Prostate gland (tissue), 2 donors: Measurements from ENCODE around the gene GPC2. TPM values are rescaled to one million over a fixed set of nuclear protein-coding genes. Genes with fewer than 3 reads are reported as not detected.
A peak's percentile ranks its signal among the peaks of the same experiment; 100 is the strongest.
"Not testable (repeated sequence)": the region's sequence is repeated elsewhere in the genome, so short reads cannot be mapped to it uniquely, and the experiment has no call there.

Experiments used
- DNase-seq: peaks from one replicate; pipeline ENCODE4 v3.0.0-alpha.2; 2019; ENCODE audit warnings: low spot score
- H3K27ac ChIP-seq, 2 donors: fragments of 200-600 bp; sonication (generic); 2 replicates each; pipeline ENCODE4 v1.5.1; 2017 to 2019
- H3K27me3 ChIP-seq: fragments of 200-600 bp; sonication (generic); replicated peaks from 2 replicates; pipeline ENCODE4 v1.5.1; 2019; ENCODE audit not compliant: insufficient read depth
- H3K36me3 ChIP-seq, 2 donors: fragments of 200-600 bp; sonication (generic); 1 replicate in 1 of 2; 2 replicates in 1 of 2; pipeline versions ENCODE4 v1.5.1 to v1.8.1; 2017 to 2019
- H3K4me1 ChIP-seq: fragments of 200-600 bp; sonication (generic); replicated peaks from 2 replicates; pipeline ENCODE4 v1.5.1; 2019
- H3K4me3 ChIP-seq, 2 donors: fragments of 200-600 bp; sonication (generic); 2 replicates each; pipeline ENCODE4 v1.5.1; 2017 to 2019
- H3K9me3 ChIP-seq: fragments of 200-600 bp; sonication (generic); 2 replicates; pipeline ENCODE4 v1.5.1; 2017
- CTCF ChIP-seq, 4 experiments: fragments of 200-600 bp in 2 of 4; fragments of 450-650 bp in 2 of 4; sonication (generic) in 2 of 4; IDR thresholded peaks; 1 replicate in 3 of 4; 2 replicates in 1 of 4; pipeline ENCODE4 v1.5.1; 2016 to 2019; ENCODE audit warnings: antibody characterized with exemption in 4 of 4, mild to moderate bottlenecking in 2 of 4, moderate library complexity in 2 of 4
- POLR2A ChIP-seq: fragments of 450-650 bp; IDR thresholded peaks from one replicate; pipeline ENCODE4 v1.6.1; 2016; ENCODE audit warnings: antibody characterized with exemption, mild to moderate bottlenecking
- POLR2AphosphoS5 ChIP-seq: sonication (generic); formaldehyde crosslinking; IDR thresholded peaks from one replicate; pipeline ENCODE4 v1.6.1; 2017; ENCODE audit warnings: antibody characterized with exemption
- WGBS: methylation state at CpG from one replicate; pipeline ENCODE4 v1.1.5; 2018; 5-methylcytosine and 5-hydroxymethylcytosine counted together
- intact Hi-C: fragments of 100-400 bp; cut with DNase I; formaldehyde crosslinking; loops from one replicate; pipeline ENCODE4 v1.14.2; 2022
- total RNA-seq, 2 donors: library from RNA; depleted of rRNA; stranded (reverse); fragments of >200 nt; gene quantifications; one replicate each; pipeline ENCODE4 v1.1.0, GENCODE V29; 2016

GPC2 gene
- total RNA-seq, 2 donors from 2014 or later = 1.7 to 2.8 TPM

DNA sequence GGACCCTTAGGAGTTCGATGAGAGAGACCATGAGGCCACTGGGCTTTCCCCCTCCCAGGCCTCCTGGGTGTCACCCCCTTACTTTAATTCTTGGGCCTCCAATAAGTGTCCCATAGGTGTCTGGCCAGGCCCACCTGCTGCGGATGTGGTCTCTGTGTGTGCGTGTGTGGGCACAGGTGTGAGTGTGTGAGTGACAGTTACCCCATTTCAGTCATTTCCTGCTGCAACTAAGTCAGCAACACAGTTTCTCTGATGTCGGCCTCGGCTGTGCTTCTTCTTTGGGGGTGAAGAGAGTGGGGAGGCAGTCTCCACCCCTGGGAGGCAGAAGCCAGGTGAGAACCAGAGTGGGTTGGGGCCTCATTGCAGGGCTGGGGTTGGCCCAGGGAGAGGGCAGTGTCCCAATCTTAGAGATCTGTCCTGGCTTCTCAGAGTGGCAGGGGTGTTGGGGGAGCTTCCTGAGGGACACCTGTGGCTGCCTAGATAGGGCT is 44.1 kb upstream of the GPC2 start:
- H3K27ac ChIP-seq = no peak overlapping the region
- TF ChIP-seq POLR2AphosphoS5 (no peak), CTCF (IDR thresholded peaks at IDR 0.05) (no peak)
- H3K27me3 ChIP-seq = no peaks in the 10 kb centered on the region
- 83% methylated on average over 5 of the region's 5 CpGs for WGBS
- no peak overlapping the region for H3K4me3 ChIP-seq
- H3K36me3 ChIP-seq = no peaks in the 10 kb centered on the region
- no peaks in the 10 kb centered on the region for H3K9me3 ChIP-seq
- no peaks in the 10 kb centered on the region for H3K4me1 ChIP-seq
- DNase-seq = no peak
- intact Hi-C loops = loop anchor here (5.0 kb wide), 1 partner anchor 89 kb away; no protein-coding TSS in a partner anchor

DNA sequence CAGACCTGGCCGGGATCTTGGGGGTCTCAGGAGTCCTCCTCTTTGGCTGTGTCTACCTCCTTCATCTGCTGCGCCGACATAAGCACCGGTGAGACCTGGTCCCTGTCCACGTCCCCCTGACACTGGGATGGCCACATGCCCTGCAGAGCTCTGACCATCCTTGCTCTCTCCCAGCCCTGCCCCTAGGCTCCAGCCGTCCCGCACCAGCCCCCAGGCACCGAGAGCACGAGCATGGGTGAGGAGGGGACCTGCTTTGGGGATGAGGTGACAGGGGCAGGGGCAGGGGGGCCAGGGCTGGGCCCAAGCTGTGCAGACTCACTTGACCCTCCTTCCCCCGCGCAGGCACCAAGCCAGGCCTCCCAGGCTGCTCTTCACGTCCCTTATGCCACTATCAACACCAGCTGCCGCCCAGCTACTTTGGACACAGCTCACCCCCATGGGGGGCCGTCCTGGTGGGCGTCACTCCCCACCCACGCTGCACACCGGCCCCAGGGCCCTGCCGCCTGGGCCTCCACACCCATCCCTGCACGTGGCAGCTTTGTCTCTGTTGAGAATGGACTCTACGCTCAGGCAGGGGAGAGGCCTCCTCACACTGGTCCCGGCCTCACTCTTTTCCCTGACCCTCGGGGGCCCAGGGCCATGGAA is 43.5 kb upstream of the GPC2 start:
- Histone ChIP-seq H3K4me1 (no peaks in the 10 kb centered on the region), H3K36me3 (no peaks in the 10 kb centered on the region), H3K27ac (no peak overlapping the region), H3K27me3 (no peaks in the 10 kb centered on the region), H3K4me3 (no peak overlapping the region), H3K9me3 (no peaks in the 10 kb centered on the region)
- DNase-seq = no peak
- TF ChIP-seq POLR2AphosphoS5 (no peak), CTCF (IDR thresholded peaks at IDR 0.05) (no peak), POLR2A (no peak)
- WGBS = 84% methylated on average over 20 of the region's 22 CpGs
- intact Hi-C loops = loop anchor here (5.0 kb wide), 1 partner anchor 88 kb away; no protein-coding TSS in a partner anchor

DNA sequence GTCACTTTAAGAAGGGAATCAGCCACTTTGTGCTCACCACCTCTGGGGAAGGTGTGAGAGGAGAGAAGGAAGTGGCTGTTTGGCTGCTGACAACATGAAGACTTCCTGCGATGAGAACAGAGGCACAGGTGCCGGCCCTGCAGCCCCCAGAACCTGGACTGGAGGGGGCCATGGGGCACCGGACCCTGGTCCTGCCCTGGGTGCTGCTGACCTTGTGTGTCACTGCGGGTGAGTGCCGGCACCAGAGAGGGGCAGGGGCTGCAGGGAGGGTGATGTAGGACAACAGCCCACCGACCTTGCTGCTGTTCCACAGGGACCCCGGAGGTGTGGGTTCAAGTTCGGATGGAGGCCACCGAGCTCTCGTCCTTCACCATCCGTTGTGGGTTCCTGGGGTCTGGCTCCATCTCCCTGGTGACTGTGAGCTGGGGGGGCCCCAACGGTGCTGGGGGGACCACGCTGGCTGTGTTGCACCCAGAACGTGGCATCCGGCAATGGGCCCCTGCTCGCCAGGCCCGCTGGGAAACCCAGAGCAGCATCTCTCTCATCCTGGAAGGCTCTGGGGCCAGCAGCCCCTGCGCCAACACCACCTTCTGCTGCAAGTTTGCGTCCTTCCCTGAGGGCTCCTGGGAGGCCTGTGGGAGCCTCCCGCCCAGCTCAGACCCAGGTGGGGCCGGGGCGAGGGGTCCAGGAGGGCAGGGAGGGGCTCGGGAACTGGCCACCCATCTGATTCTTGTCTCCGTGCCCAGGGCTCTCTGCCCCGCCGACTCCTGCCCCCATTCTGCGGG is 42.8 kb upstream of the GPC2 start, which contains the start of gene PVRIG:
TSS of gene PVRIG (plus strand) at position 149 of the 785 bp plus-strand sequence. CDS start at position 171, 22 bp downstream.
- H3K4me3 ChIP-seq, H3K9me3 ChIP-seq, H3K27ac ChIP-seq, DNase-seq, H3K36me3 ChIP-seq, H3K27me3 ChIP-seq, H3K4me1 ChIP-seq: not testable (repeated sequence)
- intact Hi-C loops = loop anchor here (5.0 kb wide), 1 partner anchor 88 kb away; no protein-coding TSS in a partner anchor
- WGBS = 88% methylated on average over 20 of the region's 27 CpGs

DNA sequence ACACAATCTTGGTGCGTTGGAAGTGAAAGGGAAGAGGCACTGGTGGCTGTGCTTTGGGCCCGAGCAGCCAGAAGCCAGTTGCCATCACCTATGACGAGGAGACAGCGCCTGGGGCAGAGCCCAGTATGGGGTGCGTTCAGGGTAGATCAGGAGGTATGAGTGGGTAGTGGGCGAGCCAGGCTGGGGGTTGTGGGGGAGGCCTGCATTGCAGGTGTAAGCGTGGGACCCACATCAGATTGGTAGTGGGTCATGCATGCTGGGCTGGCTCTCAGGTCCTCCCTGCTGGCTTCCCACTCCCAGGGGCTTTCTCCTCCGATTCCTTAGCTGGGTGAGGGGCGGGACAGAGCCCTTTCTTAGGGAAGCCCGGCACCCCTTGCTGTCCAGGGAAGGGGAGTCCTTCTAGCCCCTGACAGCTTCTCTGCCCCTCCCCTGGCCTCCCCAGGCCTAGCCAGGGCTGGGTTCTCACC is 42.1 kb upstream of the GPC2 start:
- DNase-seq = no peak
- Histone ChIP-seq H3K9me3 (no peaks in the 10 kb centered on the region), H3K36me3 (no peaks in the 10 kb centered on the region), H3K4me1 (no peaks in the 10 kb centered on the region), H3K27ac (no peak overlapping the region), H3K27me3 (no peaks in the 10 kb centered on the region), H3K4me3 (no peak overlapping the region)
- WGBS = 80% methylated on average over 10 of the region's 10 CpGs
- intact Hi-C loops = no loop called here
- TF ChIP-seq POLR2A (no peak), POLR2AphosphoS5 (no peak), CTCF (IDR thresholded peaks at IDR 0.05) (no peak)

DNA sequence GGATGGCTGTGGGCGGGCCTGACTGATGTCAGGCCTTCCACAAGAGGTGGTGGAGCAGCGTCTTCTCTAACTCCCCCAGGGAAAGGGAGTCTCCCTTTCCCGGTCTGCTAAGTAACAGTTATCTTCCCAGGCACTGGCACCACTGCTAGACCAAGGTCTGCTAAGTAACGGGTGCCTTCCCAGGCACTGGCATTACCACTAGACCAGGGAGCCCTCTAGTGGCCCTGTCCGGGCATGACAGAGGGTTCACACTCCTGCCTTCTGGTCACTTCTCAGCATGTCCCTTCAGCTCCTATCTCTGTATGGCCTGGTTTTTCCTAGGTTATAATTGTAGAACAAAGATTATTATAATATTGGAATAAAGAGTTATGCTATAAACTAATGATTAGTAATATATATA is 40.8 kb upstream of the GPC2 start:
- peak; percentile 80 for DNase-seq
- TF ChIP-seq CTCF (IDR thresholded peaks at IDR 0.05) = peak in 3 of 4 experiments; percentile 17 to 54 (median 38)
- H3K27me3 ChIP-seq, H3K27ac ChIP-seq, H3K4me3 ChIP-seq, H3K9me3 ChIP-seq, H3K36me3 ChIP-seq, intact Hi-C loops, H3K4me1 ChIP-seq: not testable (repeated sequence)
- WGBS = 0% methylated on average over 1 of the region's 5 CpGs
